Eye (tissue), 1 donor: ENCODE data around the gene SERPINB5.

ENCODE experiments used
- DNase-seq: peaks from one replicate; pipeline ENCODE4 v3.0.0-alpha.2; 2015

Gene SERPINB5

DNA sequence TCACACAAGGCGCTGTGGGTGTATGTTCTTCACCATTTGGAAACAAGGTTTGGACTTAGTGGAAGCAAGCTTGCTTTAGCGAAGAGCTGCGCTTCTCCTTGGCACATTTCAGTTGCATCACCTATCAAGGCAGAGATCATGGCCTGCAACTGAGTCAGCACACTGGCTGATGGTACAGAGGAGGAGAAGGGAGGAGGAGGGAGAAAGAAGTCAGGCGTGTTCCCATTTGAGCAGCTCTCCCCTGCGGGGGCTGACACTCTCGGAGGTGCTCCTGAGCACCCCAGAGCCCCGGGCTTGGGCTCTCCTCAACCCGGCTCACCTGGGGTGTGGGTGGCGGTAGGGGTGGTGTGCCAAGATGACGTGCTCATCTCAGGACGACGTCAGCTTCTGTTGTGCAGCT, 6.0 kb upstream of the SERPINB5 start:
- DNase-seq, result no peak

GRCh38 chr18:63472380-63472779, 4.4 kb upstream of the SERPINB5 start:
- DNase-seq, result peak; percentile 6

DNA sequence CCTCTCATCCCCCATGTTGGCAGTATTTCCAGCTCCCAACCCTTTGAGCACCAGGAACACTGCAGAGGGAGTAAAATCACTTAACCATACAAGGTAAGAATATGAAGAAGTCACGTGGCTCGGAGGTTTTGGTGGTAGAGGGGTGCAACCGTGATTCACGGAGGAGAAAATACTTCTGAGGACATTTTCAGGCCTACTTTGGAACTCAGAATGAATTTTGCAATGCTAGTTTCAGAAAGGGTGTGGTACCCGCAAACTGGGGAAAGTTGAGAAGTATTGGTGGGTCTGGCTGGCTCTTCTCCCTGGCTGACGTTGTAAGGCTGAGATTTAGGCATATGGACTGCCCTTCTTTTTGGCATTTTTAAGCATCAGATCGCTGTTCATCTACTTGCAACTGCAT, 442 bp downstream of the SERPINB5 start:
- DNase-seq, result peak; percentile 2

DNA sequence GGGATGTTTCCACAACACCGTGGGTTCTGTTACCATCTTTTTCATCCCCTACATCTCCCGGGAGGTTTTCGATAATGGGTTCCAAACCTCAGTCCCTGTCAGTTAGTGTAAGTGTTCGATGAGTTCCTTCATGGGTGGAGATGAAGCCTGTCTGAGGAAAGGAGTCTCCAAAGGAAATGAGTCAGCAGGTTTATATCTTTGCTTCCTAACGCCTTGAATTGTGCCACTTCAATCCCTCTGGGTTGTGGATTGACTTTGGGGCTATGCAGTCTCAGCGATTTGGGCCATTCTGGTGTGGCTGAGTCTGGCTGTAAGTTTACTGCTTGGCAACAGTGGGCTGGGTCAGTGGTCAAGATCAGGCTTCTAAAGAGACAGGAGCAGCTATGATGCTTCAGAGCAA, 1.2 kb downstream of the SERPINB5 start:
- peak; percentile 44 for DNase-seq

- DNase-seq, result no peak
Measured at GRCh38 chr18:63479826-63480225, 3.1 kb downstream of the SERPINB5 start.

DNA sequence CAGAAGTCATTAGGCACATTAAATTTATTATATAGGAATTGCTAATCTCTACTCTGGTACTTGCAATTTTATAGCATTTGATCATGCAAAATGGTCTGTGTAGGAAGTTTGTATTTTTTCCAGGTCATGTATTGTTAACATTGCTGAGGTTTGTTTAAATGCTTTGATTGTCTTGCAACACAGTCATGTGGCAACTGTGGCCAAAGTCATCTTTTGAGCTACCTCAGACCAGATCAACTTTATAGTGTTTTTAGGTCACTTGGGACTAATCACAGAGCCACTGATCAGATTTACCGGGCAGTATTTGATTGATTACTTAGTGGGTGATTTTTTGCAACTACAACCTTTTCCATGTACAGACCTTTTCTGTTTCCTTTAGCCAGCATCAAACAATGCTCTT, 3.7 kb downstream of the SERPINB5 start:
- no peak for DNase-seq

DNA sequence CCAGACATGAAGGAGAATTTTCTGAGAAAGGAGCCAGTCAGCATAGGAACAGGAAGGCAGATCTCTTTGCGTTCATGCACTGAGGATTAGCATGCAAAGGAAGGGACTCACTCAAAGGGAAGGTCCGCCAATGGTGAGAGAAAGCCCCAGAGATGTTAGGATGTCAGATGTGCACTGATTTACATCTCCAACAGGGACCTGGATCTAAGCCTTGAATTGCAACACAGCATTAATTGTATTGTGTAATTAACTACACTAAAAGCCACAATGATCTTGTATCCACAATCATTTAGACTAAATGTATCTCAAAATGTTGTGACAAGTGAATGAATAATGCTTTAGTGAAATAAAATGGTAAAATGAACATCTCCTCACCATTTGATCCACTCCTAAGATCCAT, 4.2 kb downstream of the SERPINB5 start:
- no peak for DNase-seq

DNA sequence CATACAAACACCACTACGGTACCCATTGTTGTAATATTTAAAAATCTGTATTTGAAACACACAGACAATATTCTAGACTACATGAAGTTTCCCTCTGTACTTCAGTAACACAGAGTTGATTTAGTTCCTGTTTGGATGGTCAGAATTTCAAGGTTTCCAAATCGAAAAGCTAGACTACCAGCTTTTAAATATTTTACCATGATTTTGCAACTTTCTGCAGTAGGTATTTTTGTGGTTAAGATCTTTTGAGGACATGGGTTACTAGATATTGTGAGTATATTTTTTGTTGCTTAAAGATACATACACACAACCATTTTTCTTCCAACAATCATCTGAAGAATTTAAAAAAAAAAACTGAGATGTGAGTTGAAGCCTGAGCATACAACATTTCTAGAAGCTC, 10.9 kb downstream of the SERPINB5 start:
- DNase-seq, result no peak

DNA sequence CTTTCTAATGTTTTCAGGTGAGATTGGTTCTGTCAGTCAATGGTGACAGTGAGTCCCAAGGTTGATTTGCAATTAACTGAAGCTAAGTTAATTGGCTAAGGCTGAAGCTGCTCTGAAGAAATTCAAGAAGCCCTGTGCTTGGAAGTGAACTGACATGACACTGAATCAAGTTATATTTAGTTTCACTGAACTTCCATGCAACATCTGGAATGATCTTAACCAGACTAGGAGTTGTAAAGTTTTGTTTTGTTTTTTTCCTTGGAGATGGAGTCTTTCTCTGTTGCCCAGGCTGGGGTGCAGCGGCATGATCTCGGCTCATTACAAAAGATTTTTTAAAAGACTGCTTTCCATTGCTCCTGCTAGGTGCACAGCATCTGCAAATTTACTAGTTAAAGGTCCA, 11.4 kb downstream of the SERPINB5 start:
- DNase-seq, result no peak

- no peak for DNase-seq
Measured at GRCh38 chr18:63492851-63493250, 16.1 kb downstream of the SERPINB5 start.

DNA sequence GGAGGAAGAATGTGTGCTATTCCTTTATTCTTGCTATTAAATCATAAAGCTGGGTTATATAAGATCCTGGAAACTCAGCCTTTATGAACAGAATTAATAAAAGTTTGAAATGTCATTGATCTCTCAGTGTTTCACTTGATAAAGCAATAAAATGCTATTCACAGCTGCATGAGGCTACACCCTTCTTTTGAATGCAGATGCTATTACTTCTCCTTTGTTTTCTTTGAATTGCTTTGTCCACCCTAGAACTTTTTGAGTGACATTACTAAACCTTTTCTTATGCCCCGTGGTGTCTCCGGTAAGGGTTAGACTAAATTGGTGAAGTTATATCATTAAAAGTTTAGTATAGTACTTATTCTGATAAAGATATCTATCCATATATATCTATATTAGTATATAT, 18.9 kb downstream of the SERPINB5 start:
- no peak for DNase-seq

GRCh38 chr18:63505566-63506335, 29.0 kb downstream of the SERPINB5 start:
- no peak for DNase-seq

DNA sequence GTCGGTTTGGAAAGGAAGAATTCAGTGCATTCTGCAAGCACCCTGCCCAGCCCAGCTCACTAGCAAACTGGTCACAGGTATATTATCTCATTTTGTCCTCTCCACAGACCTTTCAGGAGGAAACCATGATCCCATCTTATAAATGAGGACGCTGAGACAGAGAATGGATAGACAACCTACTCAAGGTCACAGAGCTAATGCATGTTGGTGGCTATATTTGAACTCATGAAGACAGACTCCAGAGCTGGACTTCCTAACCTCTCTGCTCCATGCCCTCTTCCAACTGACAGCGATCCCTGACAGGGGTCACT, 29.5 kb downstream of the SERPINB5 start:
- no peak for DNase-seq

- DNase-seq, result peak; percentile 43
Measured at GRCh38 chr18:63508596-63508995, 31.8 kb downstream of the SERPINB5 start.

- peak; percentile 62 for DNase-seq
Measured at GRCh38 chr18:63511285-63511684, 34.5 kb downstream of the SERPINB5 start.

DNA sequence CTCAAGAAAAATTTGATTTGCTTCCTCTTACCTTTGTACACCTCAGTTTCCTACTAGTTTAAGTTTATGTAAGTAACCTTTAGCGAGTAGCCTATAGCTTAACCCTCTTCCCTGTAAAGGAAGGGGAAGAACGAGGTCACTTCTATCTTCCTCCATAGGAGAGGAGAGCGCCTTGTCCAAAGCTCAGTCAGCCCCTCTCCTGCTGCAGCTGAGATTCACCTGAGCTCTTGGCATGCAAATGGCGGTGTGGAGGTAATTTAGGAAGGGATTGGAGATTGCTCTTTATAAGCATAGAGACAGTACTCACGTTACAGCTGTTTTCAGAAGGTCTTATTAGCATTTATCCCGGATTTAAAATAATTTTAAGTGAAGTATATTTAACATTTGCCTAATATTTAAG, 37.6 kb downstream of the SERPINB5 start:
- no peak for DNase-seq

- peak; percentile 11 for DNase-seq
Measured at GRCh38 chr18:63514888-63515678, 38.3 kb downstream of the SERPINB5 start.

DNA sequence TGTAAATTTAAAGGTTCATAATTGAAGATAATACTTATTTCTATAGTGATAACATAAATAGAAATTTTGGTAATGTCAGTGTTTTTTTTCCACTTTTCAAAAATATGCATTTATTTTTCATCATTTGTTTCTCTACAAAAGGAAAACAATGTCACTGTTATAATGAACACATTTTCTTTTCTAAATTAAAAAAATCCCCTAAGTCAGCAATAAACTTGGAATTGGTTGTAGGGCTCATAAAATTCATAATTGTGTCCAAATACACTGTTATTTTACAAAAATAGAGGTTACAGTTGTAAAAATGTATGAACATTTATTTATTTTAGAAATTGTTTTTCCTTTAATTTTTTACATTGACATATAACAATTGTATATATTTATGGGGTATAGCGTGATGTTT, 39.0 kb downstream of the SERPINB5 start:
- no peak for DNase-seq

DNA sequence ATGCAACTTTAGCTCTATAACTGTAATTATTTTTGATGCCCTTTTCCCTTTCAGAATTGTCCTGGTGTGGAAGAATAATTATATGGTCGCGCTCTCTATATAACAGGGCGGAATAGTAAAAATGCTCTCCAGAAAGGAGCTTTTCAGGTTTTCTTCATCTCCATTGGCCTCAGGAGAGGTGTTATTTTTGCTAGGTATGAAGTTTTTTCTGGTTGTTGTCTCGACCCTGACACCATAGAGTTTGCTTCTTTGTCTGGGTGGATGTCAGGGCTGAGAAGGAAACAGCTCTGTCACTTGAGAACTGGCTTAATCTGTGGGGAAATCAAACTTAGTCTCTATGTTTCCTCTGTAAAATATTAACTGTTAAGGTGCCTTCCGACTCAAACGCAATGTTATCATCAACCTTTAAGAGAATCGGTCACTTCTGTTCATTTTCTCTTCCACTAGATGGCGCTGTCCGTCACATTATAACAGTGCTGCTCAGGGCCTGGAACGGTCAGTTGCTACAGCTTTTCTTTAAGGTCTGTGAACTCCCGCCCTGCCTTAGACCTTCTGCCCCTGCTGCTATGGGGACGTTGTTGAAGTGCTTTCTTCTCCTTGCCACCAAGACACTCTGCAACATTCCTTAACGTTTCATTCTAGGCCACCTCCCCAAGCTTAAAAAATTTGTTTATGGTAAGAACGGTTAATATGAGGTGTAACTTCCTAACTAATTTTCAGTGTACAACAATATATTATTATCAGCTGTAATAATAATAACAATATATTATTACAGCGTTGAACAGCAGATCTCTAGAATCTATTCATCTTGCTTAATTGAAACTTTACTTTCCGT, 41.6 kb downstream of the SERPINB5 start:
- peak; percentile 93 for DNase-seq

GRCh38 chr18:63520053-63520685, 43.4 kb downstream of the SERPINB5 start:
- DNase-seq, result no peak

DNA sequence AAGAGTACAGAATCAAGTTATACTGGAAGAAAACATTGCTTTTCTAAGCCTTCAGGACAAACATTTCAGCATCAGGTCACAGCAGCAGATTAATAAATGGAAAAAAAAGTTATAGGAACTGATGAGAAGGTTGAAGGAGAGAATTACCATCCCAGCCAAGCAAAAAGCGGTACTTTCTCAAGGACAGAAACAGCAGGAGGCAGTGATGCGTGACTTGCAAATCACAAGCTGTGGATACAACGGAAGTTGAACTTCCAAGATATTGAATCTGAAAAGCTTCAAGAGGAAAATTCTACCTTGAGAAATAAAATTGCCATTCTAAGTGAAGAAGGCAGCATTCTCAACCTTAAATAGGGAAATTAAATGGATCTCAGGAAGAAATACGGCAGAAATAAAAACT, 46.9 kb downstream of the SERPINB5 start:
- DNase-seq, result peak; percentile 7

DNA sequence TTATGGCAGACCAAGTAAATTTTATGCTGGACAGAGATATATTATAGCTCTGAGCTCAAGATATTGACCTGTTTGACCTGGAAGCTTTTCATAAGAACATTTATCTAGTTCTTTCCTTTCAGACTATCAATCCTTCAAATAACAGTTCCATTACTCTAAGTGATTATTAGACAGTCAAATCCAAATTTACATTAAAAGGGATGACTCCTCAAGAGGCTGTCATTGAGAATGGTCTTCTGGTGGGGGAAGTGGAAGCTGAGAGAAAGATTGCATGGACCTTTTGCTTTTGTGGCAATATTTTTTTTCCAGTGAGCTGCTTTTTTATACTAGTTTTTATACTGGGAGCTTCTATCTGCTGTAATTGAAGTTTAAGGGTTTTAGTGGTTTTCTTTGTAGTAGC, 50.5 kb downstream of the SERPINB5 start:
- no peak for DNase-seq

GRCh38 chr18:63528863-63529492, 52.2 kb downstream of the SERPINB5 start:
- DNase-seq, result no peak
